ENCODE results near the gene CCDC85C. TPM values are rescaled to one million over a fixed set of nuclear protein-coding genes. Genes with fewer than 3 reads are reported as not detected.

Gene CCDC85C
- total RNA-seq, 1 donor from 2014 or later, result 4.4 TPM

- no peaks in the 10 kb centered on the region for H3K27me3 Mint-ChIP-seq (ENCODE audit: unreplicated experiment)
- peak within 1 kb of the TSS; percentile 98 for H3K27ac Mint-ChIP-seq (ENCODE audit: unreplicated experiment)
- peak; percentile 88 for DNase-seq (ENCODE audit: extremely low spot score, unreplicated experiment)
- peaks cover 42% of the 10 kb centered on the region for H3K4me1 Mint-ChIP-seq (ENCODE audit: unreplicated experiment)
- no peaks in the 10 kb centered on the region for H3K36me3 Mint-ChIP-seq (ENCODE audit: unreplicated experiment)
- peak within 1 kb of the TSS; percentile 95 for H3K4me3 Mint-ChIP-seq (ENCODE audit: unreplicated experiment)
- TF ChIP-seq CTCF (IDR thresholded peaks at IDR 0.05), result peak; percentile 21
- H3K9me3 Mint-ChIP-seq (ENCODE audit: unreplicated experiment), result no peaks in the 10 kb centered on the region
These were observed 123.8 kb downstream of the CCDC85C start, which contains the start of gene SETD3 for GRCh38 chr14:99479906-99480869. SETD3 (minus strand) TSS chr14:99480859; CDS start chr14:99465805, 15,054 bp downstream.

- H3K4me3 Mint-ChIP-seq (ENCODE audit: unreplicated experiment), result peak overlapping the region; percentile 93
- no peaks in the 10 kb centered on the region for H3K27me3 Mint-ChIP-seq (ENCODE audit: unreplicated experiment)
- peak overlapping the region; percentile 93 for H3K27ac Mint-ChIP-seq (ENCODE audit: unreplicated experiment)
- no peaks in the 10 kb centered on the region for H3K9me3 Mint-ChIP-seq (ENCODE audit: unreplicated experiment)
- no peak for TF ChIP-seq CTCF (IDR thresholded peaks at IDR 0.05)
- H3K4me1 Mint-ChIP-seq (ENCODE audit: unreplicated experiment), result peaks cover 42% of the 10 kb centered on the region
- no peak for DNase-seq (ENCODE audit: extremely low spot score, unreplicated experiment)
- no peaks in the 10 kb centered on the region for H3K36me3 Mint-ChIP-seq (ENCODE audit: unreplicated experiment)
These were observed 124.7 kb downstream of the CCDC85C start for GRCh38 chr14:99479160-99479905.

GRCh38 chr14:99478128-99478527 is 125.9 kb downstream of the CCDC85C start:
- Mint-ChIP-seq H3K4me3 (ENCODE audit: unreplicated experiment) (peak overlapping the region; percentile 8), H3K4me1 (ENCODE audit: unreplicated experiment) (peaks cover 37% of the 10 kb centered on the region), H3K27me3 (ENCODE audit: unreplicated experiment) (no peaks in the 10 kb centered on the region), H3K36me3 (ENCODE audit: unreplicated experiment) (no peaks in the 10 kb centered on the region), H3K9me3 (ENCODE audit: unreplicated experiment) (no peaks in the 10 kb centered on the region), H3K27ac (ENCODE audit: unreplicated experiment) (peak overlapping the region; percentile 23)
- DNase-seq (ENCODE audit: extremely low spot score, unreplicated experiment), result no peak
- no peak for TF ChIP-seq CTCF (IDR thresholded peaks at IDR 0.05)

GRCh38 chr14:99476864-99477263 is 127.1 kb downstream of the CCDC85C start:
- H3K9me3 Mint-ChIP-seq (ENCODE audit: unreplicated experiment), result no peaks in the 10 kb centered on the region
- no peak overlapping the region for H3K4me3 Mint-ChIP-seq (ENCODE audit: unreplicated experiment)
- no peaks in the 10 kb centered on the region for H3K27me3 Mint-ChIP-seq (ENCODE audit: unreplicated experiment)
- H3K27ac Mint-ChIP-seq (ENCODE audit: unreplicated experiment), result no peak overlapping the region
- DNase-seq (ENCODE audit: extremely low spot score, unreplicated experiment), result no peak
- H3K36me3 Mint-ChIP-seq (ENCODE audit: unreplicated experiment), result no peaks in the 10 kb centered on the region
- H3K4me1 Mint-ChIP-seq (ENCODE audit: unreplicated experiment), result peaks cover 32% of the 10 kb centered on the region
- TF ChIP-seq CTCF (IDR thresholded peaks at IDR 0.05), result no peak

GRCh38 chr14:99475660-99476059 is 128.3 kb downstream of the CCDC85C start:
- no peak overlapping the region for H3K27ac Mint-ChIP-seq (ENCODE audit: unreplicated experiment)
- H3K27me3 Mint-ChIP-seq (ENCODE audit: unreplicated experiment), result no peaks in the 10 kb centered on the region
- peaks cover 35% of the 10 kb centered on the region for H3K4me1 Mint-ChIP-seq (ENCODE audit: unreplicated experiment)
- no peak for DNase-seq (ENCODE audit: extremely low spot score, unreplicated experiment)
- no peaks in the 10 kb centered on the region for H3K36me3 Mint-ChIP-seq (ENCODE audit: unreplicated experiment)
- H3K9me3 Mint-ChIP-seq (ENCODE audit: unreplicated experiment), result no peaks in the 10 kb centered on the region
- H3K4me3 Mint-ChIP-seq (ENCODE audit: unreplicated experiment), result no peak overlapping the region
- no peak for TF ChIP-seq CTCF (IDR thresholded peaks at IDR 0.05)
